ENCODE results near the gene VGLL4.

DNA sequence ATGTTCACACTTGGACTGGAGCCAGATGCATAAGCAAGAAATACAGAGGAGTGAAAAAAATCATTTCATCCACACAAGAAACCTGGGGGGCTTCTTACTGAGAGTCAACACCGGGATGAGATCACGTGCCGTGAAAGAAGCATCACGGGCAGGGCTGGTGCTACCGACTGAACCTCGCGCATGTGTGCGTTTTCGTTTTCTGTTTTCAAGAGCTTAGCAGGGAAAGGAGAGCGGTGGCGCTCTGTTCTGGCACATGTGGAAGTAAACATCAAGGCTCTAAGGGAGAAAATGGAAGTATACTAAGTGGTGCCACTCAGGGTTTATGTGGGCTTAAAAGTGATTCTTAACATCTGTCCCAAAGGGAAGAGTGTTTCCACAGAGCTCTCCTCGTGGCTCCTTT lies 55.9 kb downstream of the VGLL4 start:
- TF ChIP-seq, protein P1, sequence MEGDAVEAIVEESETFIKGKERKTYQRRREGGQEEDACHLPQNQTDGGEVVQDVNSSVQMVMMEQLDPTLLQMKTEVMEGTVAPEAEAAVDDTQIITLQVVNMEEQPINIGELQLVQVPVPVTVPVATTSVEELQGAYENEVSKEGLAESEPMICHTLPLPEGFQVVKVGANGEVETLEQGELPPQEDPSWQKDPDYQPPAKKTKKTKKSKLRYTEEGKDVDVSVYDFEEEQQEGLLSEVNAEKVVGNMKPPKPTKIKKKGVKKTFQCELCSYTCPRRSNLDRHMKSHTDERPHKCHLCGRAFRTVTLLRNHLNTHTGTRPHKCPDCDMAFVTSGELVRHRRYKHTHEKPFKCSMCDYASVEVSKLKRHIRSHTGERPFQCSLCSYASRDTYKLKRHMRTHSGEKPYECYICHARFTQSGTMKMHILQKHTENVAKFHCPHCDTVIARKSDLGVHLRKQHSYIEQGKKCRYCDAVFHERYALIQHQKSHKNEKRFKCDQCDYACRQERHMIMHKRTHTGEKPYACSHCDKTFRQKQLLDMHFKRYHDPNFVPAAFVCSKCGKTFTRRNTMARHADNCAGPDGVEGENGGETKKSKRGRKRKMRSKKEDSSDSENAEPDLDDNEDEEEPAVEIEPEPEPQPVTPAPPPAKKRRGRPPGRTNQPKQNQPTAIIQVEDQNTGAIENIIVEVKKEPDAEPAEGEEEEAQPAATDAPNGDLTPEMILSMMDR (IDR thresholded peaks at IDR 0.05; ENCODE audit: insufficient read depth, low read length, poor library complexity, severe bottlenecking) = no peak
- no peak for TF ChIP-seq EZH2phosphoT487 (conservative IDR thresholded peaks at IDR 0.05; ENCODE audit: low read length)
